ENCODE measurements around the gene PCSK6. TPM values are rescaled to one million over a fixed set of nuclear protein-coding genes. Genes with fewer than 3 reads are reported as not detected.

The PCSK6 gene
- total and polyA plus RNA-seq, 2 of the 8 experiments (the other 6 are each of a cell fraction or from before 2014, with no cell fraction given): 1.9 to 4.0 TPM

DNA sequence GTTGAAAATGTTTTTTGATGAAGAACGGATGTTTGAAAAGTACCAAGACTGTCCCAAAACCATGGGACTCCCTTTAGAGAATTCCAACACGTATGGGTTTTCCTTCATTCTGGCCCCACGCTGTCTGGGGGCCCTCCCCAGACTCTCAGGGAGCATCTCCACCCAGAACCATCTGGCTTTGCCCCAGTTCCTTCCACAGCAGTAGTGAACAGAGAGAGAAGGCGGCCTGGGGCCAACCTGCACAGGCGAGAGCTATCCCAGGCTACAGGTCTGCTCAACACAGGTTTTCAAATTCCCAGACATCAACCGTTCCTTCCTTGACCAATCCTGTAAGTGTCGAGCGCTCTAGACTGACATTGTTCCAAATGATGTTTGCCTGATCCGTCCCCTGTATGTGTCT is 101.9 kb downstream of the PCSK6 start:
- TF ChIP-seq JUN (IDR thresholded peaks at IDR 0.05; ENCODE audit: low read depth, low read length): no peak
- H2BK20ac ChIP-seq (ENCODE audit: low read length): no peak overlapping the region
- H2AK5ac ChIP-seq (ENCODE audit: low read depth, low read length): no peak overlapping the region
- no peak for FAIRE-seq
- no peak overlapping the region for H3K4ac ChIP-seq (replicated peaks; ENCODE audit: insufficient read length, low read depth, low read length)
- no peak overlapping the region for H3K56ac ChIP-seq (replicated peaks; ENCODE audit: insufficient read length, low read depth, low read length)
- no peak overlapping the region for H3K27ac ChIP-seq (ENCODE audit: low read depth, low read length)
- H4K91ac ChIP-seq (replicated peaks; ENCODE audit: insufficient read length, low read length): no peak overlapping the region
- no peak overlapping the region for H3K4me3 ChIP-seq (ENCODE audit: extremely low read depth in 1 of 4, insufficient read depth in 2 of 4, low read depth in 3 of 4, low read length in 4 of 4)
- no peak overlapping the region for H4K5ac ChIP-seq (ENCODE audit: insufficient read length, low read depth, low read length)
- H3K4me1 ChIP-seq (replicated peaks in 1 of 4; ENCODE audit: control insufficient read depth in 3 of 4, insufficient read depth in 4 of 4, low read length in 3 of 4): no peaks in the 10 kb centered on the region; a peak in 1 of 7 replicates
- H3K9me3 ChIP-seq (ENCODE audit: insufficient read depth in 2 of 2, low read depth in 1 of 2, low read length in 1 of 2): no peaks in the 10 kb centered on the region
- no peak overlapping the region for H2BK12ac ChIP-seq (ENCODE audit: low read depth, low read length)
- H3K23ac ChIP-seq (ENCODE audit: insufficient read length): no peak overlapping the region
- no peak overlapping the region for H2BK15ac ChIP-seq (ENCODE audit: low read length)
- no peaks in the 10 kb centered on the region for H3K36me3 ChIP-seq (ENCODE audit: control insufficient read depth in 2 of 4, insufficient read depth in 4 of 4, low read length in 3 of 4)
- no peak overlapping the region for H4K8ac ChIP-seq (ENCODE audit: extremely low read depth, insufficient read depth, low read length)
- no peaks in the 10 kb centered on the region for H3K27me3 ChIP-seq (replicated peaks in 1 of 4; ENCODE audit: control insufficient read depth in 3 of 4, extremely low read depth in 1 of 4, insufficient read depth in 3 of 4, low read length in 3 of 4)
- 79% methylated on average over 9 of the region's 9 CpGs; no CpG with 5 or more reads in 1 of the 2 experiments for whole genome bisulfite sequencing, 2 experiments (ENCODE audit: extremely low coverage in 1 of 2, insufficient coverage in 1 of 2, insufficient read length in 1 of 2, insufficient replicate concordance in 2 of 2, low coverage in 1 of 2, low lambda C conversion rate in 2 of 2, missing lambda C conversion rate in 1 of 2)
- no peak overlapping the region for H2AFZ ChIP-seq (ENCODE audit: low read length)
- no peak overlapping the region for H3K4me2 ChIP-seq (ENCODE audit: insufficient read depth in 1 of 2, low read depth in 2 of 2, low read length in 2 of 2)
- no peak overlapping the region for H2BK120ac ChIP-seq (replicated peaks; ENCODE audit: low read depth, low read length)
- H3K79me2 ChIP-seq (ENCODE audit: control insufficient read depth in 1 of 2, insufficient read depth in 2 of 2, low read length in 2 of 2): no peaks in the 10 kb centered on the region
- no peaks in the 10 kb centered on the region for H3K23me2 ChIP-seq (ENCODE audit: low read depth, low read length)
- no peak for DNase-seq (ENCODE audit: low read depth in 1 of 2, low spot score in 2 of 2)
- ChIA-PET POLR2A (ENCODE audit: partially characterized antibody) (interaction anchor here (0.8 kb wide), 1 partner anchor 12 kb away, joined by 3 read pairs; no protein-coding TSS in a partner anchor), CTCF (ENCODE audit: partially characterized antibody) (interaction anchor here (0.6 kb wide), 1 partner anchor 71 kb away, joined by 4 read pairs; no protein-coding TSS in a partner anchor)
- no peaks in the 10 kb centered on the region for H4K20me1 ChIP-seq (replicated peaks in 1 of 2; ENCODE audit: control insufficient read depth in 1 of 2, insufficient read depth in 2 of 2, low read length in 2 of 2)
- H3K18ac ChIP-seq (ENCODE audit: extremely low read depth, low read length): no peak overlapping the region
- no peak overlapping the region for H2BK5ac ChIP-seq (ENCODE audit: low read depth, low read length)
- no peak overlapping the region for H3K14ac ChIP-seq (ENCODE audit: insufficient read length)
- no peak overlapping the region for H3K9ac ChIP-seq (replicated peaks in 1 of 4; ENCODE audit: extremely low read depth in 1 of 4, low read depth in 3 of 4, low read length in 3 of 4)
- no peaks in the 10 kb centered on the region for H3K79me1 ChIP-seq (ENCODE audit: low read depth, low read length)

Measured in H1 (cell line).